D341Med (cell line): ENCODE data around the gene CWC27.
A peak's percentile ranks its signal among the peaks of the same experiment; 100 is the strongest.

Experiments used
- DNase-seq: peaks from one replicate; pipeline ENCODE4 v3.0.0; 2012; ENCODE audit warnings: low spot score

Gene CWC27

DNA sequence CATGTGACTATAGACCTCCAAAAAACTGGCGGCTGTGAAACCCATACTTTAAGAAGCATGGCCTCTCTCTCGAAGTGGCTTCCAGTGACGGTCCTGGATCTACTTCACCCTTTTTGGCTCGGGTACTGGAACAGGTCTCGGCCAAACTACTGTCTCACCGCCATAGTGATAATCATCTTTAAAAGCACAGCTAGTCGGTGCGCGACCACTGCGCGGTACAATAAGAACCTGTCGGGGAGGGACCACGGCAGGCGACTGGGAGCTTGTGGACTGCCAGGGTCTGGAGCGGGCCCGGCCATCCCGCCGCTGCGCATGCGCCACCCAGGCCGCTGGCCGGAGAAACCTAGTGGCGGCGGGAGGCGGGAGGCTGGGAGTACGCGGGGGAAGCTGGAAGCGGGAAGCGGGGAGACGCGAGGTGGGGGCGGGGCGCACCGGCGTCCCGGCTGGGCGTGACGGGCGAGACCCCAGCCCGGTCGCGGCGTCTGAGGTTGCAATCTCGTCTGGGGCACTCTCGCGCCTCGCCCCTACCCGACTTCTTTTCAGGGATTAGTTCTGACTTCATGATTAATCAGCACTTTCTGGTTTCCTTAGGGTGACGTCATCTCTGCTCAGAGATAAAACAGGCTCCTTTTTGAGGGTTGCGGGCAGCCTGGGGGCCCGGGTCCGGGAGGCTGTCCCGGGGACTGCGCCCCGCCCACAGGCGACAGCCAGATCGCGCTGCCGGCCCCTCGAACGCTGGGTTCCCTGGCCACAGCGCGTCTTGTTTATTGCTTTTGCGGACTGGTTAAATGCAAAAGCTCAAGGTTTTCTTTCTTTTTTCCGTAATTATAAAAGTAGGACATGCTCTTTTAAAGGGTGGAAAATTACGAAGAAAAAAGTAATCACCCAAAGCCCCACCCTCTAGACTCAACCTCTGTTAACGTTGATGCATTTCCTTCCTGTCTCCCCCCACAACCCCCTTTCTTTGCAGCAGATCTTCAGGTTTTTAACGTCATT lies 266.8 kb downstream of the CWC27 start:
- peak; percentile 93 for DNase-seq

DNA sequence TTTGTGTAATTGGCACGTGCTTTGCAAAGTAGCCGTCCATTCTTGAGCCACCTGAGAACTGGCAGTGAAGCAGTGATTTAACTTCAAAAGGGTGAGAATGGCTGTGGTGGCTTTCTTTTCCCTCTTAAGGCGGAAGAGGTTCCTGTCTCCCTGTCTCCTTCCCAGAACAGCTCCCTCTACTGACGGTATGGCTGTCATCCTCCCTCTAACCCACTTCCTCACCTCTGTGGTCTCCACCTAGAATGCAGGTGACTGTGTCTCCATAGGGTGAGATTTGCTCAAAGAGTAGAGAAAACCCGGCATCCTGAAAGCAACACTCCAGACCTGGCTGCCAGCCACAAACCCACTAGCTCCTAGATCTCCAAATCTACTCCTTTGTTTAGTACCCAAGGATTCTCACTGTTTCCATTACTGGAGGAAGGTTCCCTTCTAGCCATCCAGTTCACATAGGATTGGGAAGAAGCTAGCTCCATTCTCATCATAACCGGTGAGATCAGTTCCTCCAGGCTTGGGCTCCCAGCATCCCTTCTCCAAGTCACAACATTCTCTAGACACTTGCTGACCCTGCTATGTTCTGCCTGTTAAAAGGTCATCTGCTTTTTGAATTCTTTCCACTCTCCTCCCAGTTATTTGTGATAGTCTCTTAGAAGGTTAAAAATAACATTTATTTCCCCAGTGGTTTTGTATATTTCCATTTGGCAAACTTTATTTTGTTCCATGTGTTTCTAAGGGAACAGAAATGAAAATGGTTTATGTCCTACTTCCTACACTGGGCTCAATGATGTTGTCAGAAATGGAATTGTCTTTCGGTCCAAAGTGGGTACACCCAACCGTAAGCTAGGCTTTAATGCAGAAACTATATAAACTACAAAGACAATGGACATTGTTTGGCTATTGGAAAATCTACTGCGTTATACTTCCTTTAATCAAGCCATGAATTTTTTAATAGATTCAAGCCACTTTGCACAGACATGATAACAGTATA lies 269.4 kb downstream of the CWC27 start:
- DNase-seq: peak; percentile 49

DNA sequence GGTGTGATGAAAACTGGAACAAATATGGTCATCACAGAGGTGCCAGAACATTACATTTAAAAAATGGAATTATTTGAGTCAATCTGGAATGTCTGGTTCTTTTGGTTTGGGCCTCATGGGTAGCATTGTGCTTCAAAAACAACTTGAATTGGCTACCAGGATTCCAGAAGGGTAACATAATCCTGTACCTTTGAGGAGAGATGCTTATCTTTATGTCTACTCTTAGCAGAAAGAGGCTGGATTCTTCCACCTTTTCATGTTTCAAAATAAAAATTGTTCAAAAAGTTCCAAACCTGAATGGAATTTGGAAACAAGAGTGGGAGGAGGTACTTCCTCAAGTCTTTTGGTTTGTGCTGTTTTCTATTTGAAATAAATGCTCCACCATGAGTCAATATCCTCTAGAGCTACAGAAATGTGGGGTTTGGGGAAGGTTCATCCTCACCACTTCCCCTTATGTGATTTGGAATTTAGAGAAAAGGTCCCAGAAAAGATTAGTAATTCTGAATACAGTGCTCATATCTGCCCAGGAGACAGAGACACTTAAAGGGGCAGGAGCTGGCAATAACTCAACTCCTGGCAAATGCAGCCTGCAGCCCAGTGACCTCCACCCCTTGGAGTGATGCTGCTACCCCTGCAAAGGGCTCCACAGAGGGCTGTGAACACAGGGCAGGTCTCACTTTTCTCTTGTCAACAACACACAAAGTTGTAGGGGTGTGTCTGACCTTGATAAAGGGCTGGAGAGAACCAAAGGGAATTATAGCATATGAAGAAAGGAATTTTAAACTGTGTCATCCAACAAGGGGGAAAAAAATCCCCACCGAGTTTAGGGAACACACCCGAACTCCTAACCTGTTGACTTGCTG lies 272.8 kb downstream of the CWC27 start:
- no peak for DNase-seq

DNA sequence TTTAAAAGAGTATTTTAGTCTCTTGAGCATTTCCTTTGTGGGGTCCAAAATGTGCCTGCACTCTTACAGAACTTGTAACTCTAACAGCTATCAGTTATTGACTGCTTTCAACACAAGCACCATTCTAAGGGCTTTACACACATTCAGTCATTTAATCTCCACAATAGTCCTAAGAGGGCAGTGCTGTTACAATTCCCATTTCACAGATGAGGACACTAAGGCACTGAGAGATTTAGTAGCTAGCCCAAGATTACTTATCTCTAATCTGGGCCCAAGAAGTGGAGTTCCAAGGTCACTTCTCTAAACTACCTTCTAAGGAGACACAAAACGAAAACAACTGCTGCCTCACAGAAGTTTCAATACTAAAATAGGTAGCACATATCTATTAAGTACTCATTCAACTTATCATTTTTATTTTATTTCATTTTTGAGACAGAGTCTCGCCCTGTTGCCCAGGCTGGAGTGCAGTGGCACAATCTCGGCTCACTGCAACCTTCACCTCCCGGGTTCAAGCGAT lies 275.2 kb downstream of the CWC27 start:
- no peak for DNase-seq

DNA sequence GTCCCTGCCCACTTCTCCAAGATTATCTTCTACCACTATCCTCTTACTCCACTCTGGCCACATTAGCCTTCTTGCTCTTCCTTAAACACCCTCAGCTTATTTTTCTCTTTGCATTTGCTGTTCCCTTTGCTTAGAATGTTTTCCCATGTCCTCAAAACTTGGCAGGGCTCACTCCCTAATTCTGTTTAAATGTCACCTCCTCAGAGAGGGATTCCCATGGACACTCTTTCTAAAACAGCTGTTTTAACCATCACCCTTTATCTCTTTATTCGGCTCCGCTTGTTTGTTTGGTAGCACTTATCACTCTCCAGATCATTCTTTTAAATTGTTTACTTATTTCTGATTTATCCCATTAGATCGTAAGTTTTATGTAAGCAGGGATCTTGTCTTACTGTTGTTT lies 278.5 kb downstream of the CWC27 start:
- no peak for DNase-seq

DNA sequence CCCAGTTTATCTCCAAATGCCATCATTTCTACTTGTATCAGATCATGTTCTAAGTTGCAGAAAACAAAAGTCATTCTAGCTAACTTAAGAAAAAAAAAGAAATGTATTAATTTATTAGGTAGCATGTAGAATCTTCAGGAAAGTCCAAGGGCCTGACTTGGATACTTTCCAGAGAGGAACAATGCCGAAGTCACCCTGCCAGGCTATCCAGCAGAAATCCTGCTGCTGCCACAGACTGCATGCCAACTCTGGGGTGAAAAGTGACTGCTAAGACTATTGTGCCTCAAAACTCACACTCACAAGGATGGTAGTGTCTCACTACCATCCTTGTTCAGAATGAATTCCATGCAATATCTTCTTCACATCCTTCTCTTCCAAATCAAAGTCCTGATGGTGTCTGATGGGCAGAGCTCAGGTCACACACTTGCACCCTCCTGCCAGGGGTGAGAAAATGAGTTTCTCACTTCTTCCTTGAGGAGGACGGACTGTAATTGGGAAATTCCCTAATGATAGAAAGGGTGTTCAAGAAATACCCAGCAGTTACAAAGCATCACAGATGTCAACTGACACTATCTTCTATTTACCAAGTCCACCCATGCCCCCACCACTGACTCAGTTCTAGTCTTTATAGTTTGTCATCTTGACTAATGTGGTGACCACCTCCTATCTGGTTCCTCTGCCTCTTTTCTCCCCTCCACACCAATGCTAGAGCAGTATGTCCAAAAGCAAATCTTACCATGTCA lies 279.4 kb downstream of the CWC27 start:
- no peak for DNase-seq

DNA sequence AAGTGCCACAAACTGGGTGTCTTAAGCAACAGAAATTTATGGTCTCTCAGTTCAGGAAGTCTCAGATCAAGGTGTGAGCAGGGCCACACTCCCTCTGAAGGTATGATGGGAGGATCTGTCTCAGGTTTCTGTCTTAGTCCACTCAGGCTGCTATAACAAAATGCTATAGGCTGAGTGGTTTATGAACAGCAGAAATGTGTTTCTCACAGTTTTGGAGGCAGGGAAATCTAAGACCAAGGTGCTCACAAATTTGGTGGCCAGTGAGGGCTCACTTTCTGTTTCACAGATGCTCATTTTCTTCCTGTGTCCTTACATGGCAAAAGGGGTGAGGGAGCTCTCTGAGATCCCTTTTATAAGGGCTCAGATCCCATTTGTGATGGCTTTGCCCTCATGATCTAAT lies 281.4 kb downstream of the CWC27 start:
- no peak for DNase-seq

DNA sequence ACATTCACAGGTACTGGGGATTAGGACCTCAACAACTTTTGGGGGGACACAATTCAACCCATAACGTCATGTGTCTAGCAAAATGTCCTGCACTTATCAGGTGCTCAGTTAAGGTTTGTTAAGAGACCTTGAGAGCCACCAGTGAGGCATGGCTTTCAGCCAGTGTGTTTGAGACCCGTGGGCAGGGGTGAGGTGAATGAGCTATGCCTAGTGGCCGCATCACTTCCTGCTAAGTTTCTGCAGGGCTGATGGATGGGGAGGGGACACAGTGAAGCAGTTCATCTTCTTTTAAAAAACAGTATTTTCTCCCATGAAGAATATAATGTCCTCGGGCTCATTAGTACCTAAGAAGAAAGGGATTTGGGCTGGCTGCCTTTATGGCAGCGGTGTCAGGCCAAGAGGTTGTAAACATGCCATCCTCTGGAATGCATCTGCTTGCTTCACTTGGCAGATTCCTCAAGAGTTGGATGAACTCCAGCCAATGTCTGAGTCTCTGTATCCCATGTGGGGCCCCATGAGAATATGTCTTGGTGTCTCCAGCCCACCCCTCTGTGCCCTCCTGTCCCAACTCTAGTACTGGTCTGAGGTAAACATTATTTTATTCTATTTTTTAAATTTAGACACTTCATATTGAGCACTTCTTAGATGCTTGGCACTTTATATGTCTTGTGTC lies 282.2 kb downstream of the CWC27 start:
- DNase-seq: no peak

DNA sequence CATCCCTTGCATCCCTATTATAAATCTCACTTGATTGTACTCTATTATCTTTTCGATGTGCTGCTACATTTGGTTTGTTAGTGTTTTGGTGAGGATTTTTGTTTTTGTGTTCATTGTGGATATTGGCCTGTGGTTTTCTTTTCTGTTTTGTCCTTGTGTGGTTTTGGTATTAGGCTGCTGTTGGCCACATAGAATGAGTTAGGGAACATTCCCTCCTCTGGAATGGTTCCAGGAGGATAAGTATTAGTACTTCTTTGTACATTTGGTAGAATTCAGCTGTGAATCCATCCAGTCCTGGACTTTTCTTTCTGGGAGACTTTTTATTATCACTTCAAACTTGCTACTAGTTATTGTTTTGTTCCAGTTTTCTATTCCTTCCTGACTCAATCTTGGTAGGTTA lies 287.2 kb downstream of the CWC27 start:
- DNase-seq: no peak

DNA sequence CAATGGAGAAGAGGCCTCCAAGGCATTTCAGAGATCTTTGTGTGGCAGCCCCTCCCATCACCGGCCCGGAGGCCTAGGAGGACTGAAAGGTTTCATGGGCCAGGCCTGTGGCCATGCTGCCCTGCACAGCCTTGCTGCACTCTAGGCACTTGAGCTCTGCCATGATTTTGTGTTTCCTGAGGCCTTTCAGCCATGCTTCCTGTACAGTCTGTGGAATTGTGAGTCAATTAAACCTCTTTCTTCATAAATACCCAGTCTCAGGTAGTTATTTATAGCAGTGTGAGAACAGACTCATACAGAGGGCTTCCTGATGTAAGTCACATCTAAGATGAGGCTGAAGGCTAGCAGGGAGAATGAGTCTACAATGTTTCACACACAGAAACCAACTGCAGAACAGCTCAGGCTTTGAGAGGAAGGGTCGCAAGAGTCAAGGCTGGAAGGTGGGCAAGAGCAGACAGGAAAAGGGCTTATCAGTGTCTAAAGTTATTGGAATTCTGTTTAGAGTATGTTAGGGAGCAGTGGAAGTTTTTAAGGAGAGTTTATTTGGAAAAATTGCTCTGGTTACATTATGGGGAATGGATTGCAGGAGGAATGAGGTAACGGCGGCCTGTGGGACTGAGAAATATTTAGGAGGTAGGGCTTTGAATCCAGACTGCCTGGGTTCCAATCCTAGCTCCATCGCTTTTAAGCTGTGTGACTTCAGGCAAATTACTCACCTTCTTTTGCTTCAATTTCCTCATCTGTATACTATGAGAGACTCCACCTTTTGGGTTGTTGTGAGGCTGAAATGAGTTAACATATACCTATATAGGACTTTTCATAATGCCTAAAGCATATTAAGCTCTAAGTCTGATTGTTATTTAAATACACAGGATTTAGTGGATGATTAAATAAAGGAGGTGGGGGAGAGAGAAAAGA lies 291.2 kb downstream of the CWC27 start:
- DNase-seq: no peak

DNA sequence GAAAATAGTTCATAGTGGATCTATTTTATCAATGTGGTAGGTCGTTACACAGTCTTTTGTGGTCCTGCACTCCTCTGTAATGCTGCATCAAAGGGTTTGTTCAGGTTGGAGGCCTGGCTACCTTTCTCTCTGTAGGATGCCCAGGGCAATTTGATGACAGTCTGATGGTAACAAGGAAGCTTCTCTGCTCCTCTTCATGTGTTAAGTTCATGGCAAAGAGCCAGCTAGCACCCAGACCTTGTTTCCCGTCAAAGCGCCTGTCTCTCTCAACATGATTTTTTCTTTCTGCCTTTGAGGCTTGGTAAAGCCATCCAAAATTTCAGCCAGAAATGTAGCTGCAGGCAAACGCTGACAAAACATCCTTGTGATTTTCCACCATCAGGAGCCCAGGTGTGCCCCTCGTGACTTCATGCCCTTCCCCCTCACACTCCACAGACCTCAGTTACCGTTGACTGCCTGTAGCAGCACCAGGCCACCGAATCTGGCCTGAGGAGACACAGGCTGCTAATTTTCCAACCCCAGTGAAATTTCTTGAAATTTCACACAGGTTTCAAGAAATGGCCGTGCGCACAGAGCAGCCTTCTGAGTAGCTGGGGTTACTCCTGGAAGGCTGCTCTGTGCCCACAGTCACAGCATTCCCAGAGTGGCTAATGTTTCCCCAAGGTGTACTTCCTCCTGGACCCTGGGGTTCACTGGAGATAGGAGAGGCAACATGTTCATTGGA lies 292.7 kb downstream of the CWC27 start:
- DNase-seq: no peak

DNA sequence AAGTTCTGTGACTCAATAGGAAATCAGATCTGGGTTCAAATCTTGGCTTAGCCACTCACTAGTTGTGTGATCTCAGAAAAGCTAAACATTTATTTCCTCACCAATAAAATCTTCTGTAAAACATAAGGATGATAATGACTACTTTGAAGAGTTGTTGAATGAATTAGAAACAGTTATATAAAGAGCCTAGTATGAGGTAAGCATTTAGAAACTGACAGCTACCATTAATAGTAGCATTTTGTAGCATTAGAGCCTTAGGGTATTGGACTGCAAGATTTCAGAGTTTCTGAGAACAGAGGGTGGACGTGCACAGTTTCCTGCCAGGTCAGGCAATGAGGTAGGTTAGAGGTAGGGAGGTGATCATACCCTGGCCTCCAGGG lies 293.2 kb downstream of the CWC27 start:
- DNase-seq: no peak

DNA sequence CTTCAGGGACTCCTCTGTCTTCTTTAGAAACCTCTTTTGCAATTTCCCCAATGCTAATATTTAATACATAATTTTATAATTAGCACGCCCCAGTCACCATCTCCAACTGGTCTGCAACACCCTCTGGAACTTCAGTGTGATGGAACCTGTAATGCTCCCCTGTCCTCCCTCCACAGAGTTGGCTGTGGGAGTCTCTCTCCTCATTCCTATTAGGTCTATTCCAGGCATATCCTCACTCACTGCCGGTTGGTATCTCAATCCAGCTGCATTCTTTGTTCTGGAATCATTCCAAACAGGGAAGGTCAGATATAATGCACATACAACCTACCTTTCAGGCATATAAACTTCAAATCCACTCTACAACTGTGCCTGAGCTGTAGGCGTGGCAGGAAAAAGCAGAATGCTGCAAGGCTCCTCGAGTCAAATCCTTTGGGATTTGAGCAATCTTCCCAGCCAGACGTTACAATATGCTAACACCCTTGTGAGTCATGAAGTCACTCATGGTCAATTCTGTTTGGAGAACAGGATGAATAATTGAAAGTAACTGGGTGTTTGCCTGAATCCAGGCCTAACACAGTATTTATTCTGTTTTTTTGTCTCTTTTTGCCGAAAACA lies 293.8 kb downstream of the CWC27 start:
- peak; percentile 60 for DNase-seq

DNA sequence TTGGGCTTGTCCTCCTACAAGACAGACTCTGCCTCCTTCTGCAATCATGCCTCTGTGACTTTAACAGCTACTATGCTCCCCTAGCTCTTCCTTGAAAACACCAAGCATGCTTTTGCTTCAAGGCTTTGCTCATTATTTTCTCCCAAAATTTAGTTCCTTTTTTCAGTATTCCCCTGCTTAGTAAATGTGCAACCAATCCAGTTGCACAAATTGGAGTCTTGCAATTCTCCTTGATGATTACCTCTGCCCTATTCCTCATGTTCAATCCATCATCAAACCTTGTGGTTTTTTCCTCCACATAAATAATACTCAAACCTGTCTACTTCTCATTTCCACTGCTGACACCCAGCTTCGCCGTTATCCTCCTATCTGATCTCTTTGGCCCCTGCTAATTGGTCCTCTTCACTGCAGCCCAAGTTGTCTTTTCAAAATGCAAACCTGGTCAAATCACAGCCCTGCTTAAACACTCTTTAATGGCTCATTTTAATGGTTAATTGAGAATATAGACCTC lies 296.3 kb downstream of the CWC27 start:
- DNase-seq: no peak

DNA sequence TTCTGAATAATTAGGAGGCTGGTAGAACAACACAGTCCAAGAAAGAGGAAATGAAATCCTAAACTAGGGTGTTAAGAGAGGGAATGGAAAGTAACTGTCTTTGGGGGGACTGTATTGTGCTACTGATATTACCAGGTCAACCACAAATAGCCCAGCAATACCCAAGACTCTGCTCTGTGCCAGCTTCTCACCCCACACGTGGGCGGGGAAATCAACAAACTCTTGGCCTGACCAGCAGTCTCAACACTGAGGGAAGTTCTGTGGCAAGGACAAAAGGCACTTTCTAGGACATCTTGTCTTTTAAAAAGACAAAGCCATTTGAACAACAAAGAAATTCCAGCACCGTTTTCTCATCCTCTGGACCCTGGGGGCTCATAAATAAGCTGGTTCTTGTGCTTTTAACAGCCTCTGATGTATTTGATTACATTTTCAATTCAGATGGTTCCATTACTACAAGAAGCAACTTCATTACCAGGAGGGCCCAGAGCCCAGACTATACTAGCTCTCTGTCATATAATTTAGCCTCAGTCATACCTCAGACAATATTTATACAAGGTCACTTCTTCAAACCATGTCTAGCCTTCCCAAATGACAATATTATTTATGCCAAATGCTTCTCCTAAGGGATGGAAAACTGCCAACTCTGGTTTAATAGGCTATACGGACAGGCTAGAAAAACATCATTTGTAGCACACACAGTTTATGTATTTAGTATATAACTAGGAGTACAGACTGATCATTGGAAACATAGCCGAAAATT lies 297.8 kb downstream of the CWC27 start:
- no peak for DNase-seq

DNA sequence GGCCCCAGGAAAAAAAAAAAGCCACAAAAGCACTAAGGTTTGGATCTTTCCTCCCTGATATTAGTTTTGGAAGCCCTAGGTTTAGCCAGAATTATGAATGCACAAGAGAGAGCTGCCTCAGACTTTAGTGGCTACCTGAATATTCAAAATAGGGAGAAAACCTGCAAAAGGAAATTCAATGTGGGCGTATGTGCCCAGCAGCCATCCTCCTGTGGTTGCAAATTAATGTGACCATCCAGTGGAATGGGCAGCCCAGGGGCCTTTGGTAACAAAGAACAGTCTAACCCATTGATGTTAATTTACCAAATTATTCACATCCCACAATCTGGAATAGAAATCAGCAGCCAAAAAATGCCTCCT lies 298.4 kb downstream of the CWC27 start:
- no peak for DNase-seq
